OCI-LY1 (cell line): ENCODE measurements around the gene SMIM14.

Experiments
- H2AFZ ChIP-seq: fragments of 200-600 bp; sonication (generic), shearing (Covaris generic); 2 replicates; pipeline ENCODE4 v1.6.0; 2014; ENCODE audit warnings: antibody characterized with exemption, mild to moderate bottlenecking, low read length
- H3F3A ChIP-seq: fragments of 200-600 bp; sonication (generic), shearing (Covaris generic); 2 replicates; pipeline ENCODE4 v1.6.0; 2014; ENCODE audit warnings: mild to moderate bottlenecking, antibody characterized with exemption, low read length, moderate library complexity; ENCODE audit not compliant: insufficient read depth
- H3K27ac ChIP-seq: fragments of 200-600 bp; sonication (generic); 2 replicates; pipeline ENCODE4 v1.5.1; 2014; ENCODE audit warnings: low read length, mixed run types, mild to moderate bottlenecking, low read depth; ENCODE audit not compliant: poor library complexity, severe bottlenecking
- H3K27me3 ChIP-seq: fragments of 200-600 bp; sonication (generic); 2 replicates; pipeline ENCODE4 v1.6.0; 2014; ENCODE audit warnings: antibody characterized with exemption, mild to moderate bottlenecking, low read length, moderate library complexity; ENCODE audit not compliant: insufficient read depth
- H3K36me3 ChIP-seq: fragments of 200-600 bp; sonication (generic); 2 replicates; pipeline ENCODE4 v1.6.1; 2014; ENCODE audit warnings: mild to moderate bottlenecking, antibody characterized with exemption, low read length, moderate library complexity, mixed read lengths; ENCODE audit not compliant: insufficient read depth
- H3K4me1 ChIP-seq: fragments of 200-600 bp; sonication (generic); 2 replicates; pipeline ENCODE4 v1.5.1; 2014; ENCODE audit warnings: mild to moderate bottlenecking, low read length, moderate library complexity; ENCODE audit not compliant: insufficient read depth, severe bottlenecking
- H3K4me2 ChIP-seq: fragments of 200-600 bp; sonication (generic), shearing (Covaris generic); 2 replicates; pipeline ENCODE4 v1.6.1; 2014; ENCODE audit warnings: low read length
- H3K4me3 ChIP-seq: fragments of 200-600 bp; sonication (generic); 2 replicates; pipeline ENCODE4 v1.5.1; 2014; ENCODE audit warnings: low read length, low read depth, mild to moderate bottlenecking, mixed read lengths; ENCODE audit not compliant: poor library complexity, severe bottlenecking
- H3K79me2 ChIP-seq: fragments of 200-600 bp; shearing (Covaris generic); 2 replicates; pipeline ENCODE4 v1.6.1; 2016; ENCODE audit warnings: mixed run types, low read length, mixed read lengths; ENCODE audit not compliant: insufficient read depth
- H3K9ac ChIP-seq: fragments of 200-600 bp; sonication (generic), shearing (Covaris generic); 2 replicates; pipeline ENCODE4 v1.6.1; 2014; ENCODE audit warnings: mild to moderate bottlenecking, low read length, mixed read lengths
- H3K9me2 ChIP-seq: fragments of 200-600 bp; sonication (generic), shearing (Covaris generic); 2 replicates; pipeline ENCODE4 v1.6.1; 2014; ENCODE audit warnings: low read depth, mild to moderate bottlenecking, low read length, mixed read lengths
- H3K9me3 ChIP-seq: fragments of 200-600 bp; shearing (Covaris generic); 2 replicates; pipeline ENCODE4 v1.6.1; 2014; ENCODE audit warnings: low read length, mixed read lengths
- H4K20me1 ChIP-seq: fragments of 200-600 bp; sonication (generic), shearing (Covaris generic); 2 replicates; pipeline ENCODE4 v1.6.0; 2016; ENCODE audit warnings: mild to moderate bottlenecking, low read length; ENCODE audit not compliant: insufficient read depth
- EZH2 ChIP-seq: fragments of 200-600 bp; sonication (generic), shearing (Covaris generic); IDR thresholded peaks from 2 replicates; pipeline ENCODE4 v1.8.0; 2017; ENCODE audit warnings: borderline replicate concordance, mixed run types, mild to moderate bottlenecking, antibody characterized with exemption, low read length, moderate library complexity, mixed read lengths
- TF ChIP-seq, protein P1 (sequence below): fragments of 200-600 bp; sonication (generic), shearing (Covaris generic); IDR thresholded peaks from 2 replicates; pipeline ENCODE4 v1.5.1; 2017; ENCODE audit warnings: mild to moderate bottlenecking, antibody characterized with exemption, low read length, moderate library complexity, mixed read lengths

Gene SMIM14

DNA sequence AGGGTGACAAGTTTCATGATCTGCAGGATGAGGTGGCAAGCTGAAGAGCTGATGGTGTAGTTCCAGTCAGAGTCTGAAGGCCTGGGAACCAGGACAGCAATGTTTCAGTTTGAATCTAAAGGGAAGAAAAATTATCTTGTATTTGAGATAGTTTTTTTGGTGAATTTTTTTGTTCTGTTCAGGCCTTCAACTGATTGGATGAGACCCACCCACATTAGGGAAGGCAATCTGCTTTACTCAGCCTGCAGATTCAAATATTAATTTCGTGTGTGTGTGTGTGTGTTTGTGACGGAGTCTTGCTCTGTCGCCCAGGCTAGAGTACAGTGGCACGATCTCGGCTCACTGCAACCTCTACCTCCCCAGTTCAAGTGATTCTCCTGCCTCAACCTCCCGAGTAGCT is 22.1 kb upstream of the SMIM14 start:
- Histone ChIP-seq H3K27ac (no peak overlapping the region), H4K20me1 (no peaks in the 10 kb centered on the region), H3K79me2 (no peaks in the 10 kb centered on the region), H3K9me3 (no peaks in the 10 kb centered on the region), H3K4me3 (no peak overlapping the region), H3K36me3 (no peaks in the 10 kb centered on the region), H3K9me2 (no peaks in the 10 kb centered on the region), H3K4me1 (no peaks in the 10 kb centered on the region), H2AFZ (no peak overlapping the region), H3K4me2 (no peak overlapping the region), H3F3A (no peaks in the 10 kb centered on the region), H3K27me3 (no peaks in the 10 kb centered on the region), H3K9ac (no peak overlapping the region)
- TF ChIP-seq, protein P1, sequence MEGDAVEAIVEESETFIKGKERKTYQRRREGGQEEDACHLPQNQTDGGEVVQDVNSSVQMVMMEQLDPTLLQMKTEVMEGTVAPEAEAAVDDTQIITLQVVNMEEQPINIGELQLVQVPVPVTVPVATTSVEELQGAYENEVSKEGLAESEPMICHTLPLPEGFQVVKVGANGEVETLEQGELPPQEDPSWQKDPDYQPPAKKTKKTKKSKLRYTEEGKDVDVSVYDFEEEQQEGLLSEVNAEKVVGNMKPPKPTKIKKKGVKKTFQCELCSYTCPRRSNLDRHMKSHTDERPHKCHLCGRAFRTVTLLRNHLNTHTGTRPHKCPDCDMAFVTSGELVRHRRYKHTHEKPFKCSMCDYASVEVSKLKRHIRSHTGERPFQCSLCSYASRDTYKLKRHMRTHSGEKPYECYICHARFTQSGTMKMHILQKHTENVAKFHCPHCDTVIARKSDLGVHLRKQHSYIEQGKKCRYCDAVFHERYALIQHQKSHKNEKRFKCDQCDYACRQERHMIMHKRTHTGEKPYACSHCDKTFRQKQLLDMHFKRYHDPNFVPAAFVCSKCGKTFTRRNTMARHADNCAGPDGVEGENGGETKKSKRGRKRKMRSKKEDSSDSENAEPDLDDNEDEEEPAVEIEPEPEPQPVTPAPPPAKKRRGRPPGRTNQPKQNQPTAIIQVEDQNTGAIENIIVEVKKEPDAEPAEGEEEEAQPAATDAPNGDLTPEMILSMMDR = no peak
- no peak for TF ChIP-seq EZH2

DNA sequence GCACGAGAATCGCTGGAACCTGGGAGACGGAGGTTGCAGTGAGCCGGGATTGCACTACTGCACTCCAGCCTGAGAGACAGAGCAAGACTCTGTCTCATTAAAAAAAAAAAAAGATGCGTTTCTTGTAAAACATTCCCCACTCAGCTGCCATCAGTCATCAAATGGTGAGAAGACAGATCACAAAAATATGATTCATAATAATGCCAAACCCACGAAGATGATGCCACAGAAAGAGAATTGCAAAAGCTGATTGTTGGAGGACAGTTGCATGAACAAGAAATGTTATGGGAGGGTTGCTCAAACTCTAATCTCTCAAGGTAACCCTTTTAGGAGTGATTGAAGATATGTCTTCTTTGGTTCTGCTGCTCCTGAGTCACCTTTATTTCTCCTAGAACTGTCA is 21.4 kb upstream of the SMIM14 start:
- Histone ChIP-seq H3K27ac (no peak overlapping the region), H2AFZ (no peak overlapping the region), H3K4me2 (no peak overlapping the region), H4K20me1 (no peaks in the 10 kb centered on the region), H3K4me1 (no peaks in the 10 kb centered on the region), H3F3A (no peaks in the 10 kb centered on the region), H3K36me3 (no peaks in the 10 kb centered on the region), H3K9ac (no peak overlapping the region), H3K79me2 (no peaks in the 10 kb centered on the region), H3K4me3 (no peak overlapping the region), H3K27me3 (no peaks in the 10 kb centered on the region), H3K9me2 (no peaks in the 10 kb centered on the region), H3K9me3 (no peaks in the 10 kb centered on the region)
- TF ChIP-seq, protein P1 = no peak
- TF ChIP-seq EZH2 = no peak

DNA sequence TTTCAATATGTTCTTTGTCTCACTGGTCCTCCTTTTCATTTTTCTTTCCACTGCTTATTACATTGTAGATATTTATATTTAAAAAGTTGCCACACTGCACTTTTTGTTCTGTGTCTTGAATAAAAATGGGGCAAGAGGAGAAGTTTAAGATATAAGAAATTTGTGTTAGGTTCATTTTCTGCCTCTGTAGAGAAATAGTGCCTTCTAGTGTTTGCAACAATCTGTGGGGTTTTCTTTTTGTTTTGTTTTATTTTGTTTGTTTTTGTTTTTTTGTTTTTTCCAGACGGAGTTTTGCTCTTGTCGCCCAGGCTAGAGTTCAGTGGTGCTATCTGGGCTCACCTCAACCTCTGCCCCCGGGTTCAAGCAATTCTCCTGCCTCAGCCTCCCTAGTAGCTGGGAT is 20.1 kb upstream of the SMIM14 start:
- H3K36me3 ChIP-seq = no peaks in the 10 kb centered on the region
- no peaks in the 10 kb centered on the region for H3K27me3 ChIP-seq
- no peaks in the 10 kb centered on the region for H3K9me2 ChIP-seq
- H2AFZ ChIP-seq = no peak overlapping the region
- TF ChIP-seq, protein P1 = peak; percentile 27; the same call in 1 of the 2 replicates
- TF ChIP-seq EZH2 = no peak
- no peaks in the 10 kb centered on the region for H3F3A ChIP-seq
- no peak overlapping the region for H3K9ac ChIP-seq
- no peaks in the 10 kb centered on the region for H3K9me3 ChIP-seq
- no peaks in the 10 kb centered on the region for H3K79me2 ChIP-seq
- no peaks in the 10 kb centered on the region for H4K20me1 ChIP-seq
- no peak overlapping the region for H3K4me3 ChIP-seq
- no peak overlapping the region for H3K4me2 ChIP-seq
- H3K27ac ChIP-seq = no peak overlapping the region
- no peaks in the 10 kb centered on the region for H3K4me1 ChIP-seq
